Smooth muscle cell of the brain vasculature (primary cell): ENCODE results near the gene AIRE.

Experiments
- DNase-seq: peaks from one replicate; pipeline ENCODE4 v3.0.0-alpha.2; 2012; ENCODE audit warnings: low read depth, low spot score

AIRE gene

DNA sequence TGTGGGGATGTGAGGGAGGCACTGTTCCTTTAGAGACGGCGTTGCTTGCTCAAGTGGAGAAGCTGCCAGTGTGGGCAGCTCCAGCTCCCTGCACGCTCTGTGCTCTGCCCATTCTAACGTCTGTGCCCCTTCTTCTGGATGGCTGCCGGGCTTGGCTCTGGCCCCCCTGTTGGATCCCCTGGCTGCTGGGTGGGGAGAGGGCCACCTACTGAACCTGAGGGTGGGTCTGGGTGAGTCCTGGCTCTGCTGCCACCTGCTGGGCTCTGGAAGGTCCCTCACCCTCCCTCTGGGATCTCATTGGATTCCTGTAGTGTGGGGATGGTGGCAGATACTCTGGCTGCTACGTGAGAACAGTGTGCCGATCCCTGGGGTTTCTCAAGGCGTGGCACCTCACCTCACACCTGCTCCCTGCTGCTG, 19.2 kb downstream of the AIRE start:
- DNase-seq, result no peak

DNA sequence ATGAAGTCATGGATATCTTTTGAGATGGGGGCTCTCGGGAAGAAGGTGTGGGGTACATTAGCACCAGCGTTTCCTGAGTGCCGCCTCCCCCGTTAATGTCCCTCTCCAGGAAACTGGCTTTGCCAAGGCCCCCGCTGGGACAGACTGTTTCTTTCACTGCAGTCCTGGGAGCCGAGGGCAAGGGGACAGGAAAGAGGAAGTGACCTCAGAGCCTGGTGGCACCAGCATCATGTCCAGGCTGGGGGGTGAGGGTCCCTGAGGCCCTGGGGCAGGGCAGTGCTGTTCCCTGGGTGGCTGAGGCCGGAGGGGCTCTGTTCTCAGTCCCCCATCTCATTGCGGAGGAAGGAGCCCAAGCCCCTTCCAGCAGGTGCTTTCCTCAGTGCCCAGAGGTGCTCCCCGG, 20.0 kb downstream of the AIRE start:
- no peak for DNase-seq

DNA sequence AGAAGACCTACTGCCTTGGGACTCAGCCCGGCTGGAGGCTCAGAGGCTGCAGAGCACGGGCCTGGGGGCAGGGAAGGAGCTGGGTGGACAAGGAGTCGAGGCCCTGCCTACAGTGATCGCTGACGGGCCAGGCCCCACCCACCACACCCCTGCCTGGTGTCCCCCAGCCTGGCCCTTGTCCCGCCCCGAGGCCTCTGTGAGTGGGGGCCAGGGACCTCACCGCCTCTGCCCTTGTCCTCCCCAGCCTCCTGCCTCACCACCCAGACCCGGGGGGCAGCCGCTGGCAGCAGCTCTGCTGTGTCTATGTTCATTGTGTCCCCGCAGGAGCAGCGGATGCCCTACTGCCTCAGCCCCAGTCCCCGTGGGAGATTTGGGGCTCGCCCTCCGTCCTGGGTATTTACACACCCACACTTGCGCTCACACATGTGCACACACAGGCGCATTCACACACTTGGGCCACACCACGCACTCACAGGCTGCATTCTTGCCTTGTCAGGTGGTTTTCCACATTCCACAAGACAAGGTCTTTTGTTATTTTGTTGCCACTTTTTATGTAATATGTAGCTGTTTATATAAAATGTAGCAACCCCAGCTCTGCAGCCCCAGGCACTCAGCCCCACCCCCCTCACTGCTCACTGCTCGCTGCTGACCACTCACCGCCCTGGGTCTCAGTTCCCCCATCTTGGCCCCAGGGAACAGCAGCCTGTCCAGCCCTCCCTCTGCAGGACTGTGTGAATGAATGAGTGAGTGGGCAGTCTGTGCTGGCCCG, 21.4 kb downstream of the AIRE start:
- DNase-seq, result no peak

DNA sequence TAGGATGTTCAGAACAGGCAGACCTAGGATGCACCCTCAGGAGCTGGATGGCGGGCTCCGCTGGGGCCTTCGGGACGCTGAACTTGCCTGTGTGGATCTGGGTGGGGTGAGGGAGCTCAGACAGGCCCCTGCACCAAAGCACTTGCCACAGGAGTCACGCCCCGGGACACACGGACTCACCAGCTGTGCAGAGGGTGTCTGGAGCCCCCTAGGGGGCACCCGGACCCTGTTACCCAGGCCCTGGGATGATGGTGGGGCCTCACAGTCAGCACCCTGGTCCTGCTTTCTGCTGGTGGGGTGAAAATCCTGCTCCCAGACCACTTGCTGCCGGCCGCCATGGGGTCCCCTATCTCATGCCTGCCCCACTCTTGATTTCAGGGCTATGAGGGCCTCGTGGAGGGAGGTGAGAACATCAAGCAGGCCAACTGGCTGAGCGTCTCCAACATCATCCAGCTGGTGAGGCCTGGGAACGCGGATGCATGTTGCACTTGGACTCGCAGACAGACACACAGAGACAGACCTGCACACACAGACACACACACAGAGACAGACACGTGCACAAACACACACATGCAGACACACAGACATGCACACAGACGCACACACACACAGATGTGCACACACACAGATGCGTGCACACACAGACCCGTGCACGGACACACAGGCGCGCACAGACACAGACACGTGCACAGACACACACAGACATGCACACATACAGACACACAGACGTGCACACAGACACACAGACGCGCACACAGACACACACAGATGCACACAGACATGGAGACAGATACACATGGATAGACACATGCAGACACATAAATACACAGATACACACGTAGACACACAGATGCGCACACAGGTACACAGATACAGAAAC, 25.2 kb downstream of the AIRE start:
- no peak for DNase-seq

DNA sequence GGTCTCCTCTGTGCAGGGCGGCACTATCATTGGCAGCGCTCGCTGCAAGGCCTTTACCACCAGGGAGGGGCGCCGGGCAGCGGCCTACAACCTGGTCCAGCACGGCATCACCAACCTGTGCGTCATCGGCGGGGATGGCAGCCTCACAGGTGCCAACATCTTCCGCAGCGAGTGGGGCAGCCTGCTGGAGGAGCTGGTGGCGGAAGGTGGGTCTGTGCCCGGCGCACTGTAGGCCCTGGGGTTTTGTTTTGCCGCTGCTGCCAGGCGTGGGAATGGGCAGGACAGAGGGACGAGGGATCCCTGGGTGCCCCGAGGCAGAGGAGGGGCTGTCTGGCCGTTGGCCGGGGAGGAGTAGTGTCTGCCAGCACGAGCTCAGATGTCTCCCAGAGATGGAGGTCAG, 26.4 kb downstream of the AIRE start:
- DNase-seq, result no peak

DNA sequence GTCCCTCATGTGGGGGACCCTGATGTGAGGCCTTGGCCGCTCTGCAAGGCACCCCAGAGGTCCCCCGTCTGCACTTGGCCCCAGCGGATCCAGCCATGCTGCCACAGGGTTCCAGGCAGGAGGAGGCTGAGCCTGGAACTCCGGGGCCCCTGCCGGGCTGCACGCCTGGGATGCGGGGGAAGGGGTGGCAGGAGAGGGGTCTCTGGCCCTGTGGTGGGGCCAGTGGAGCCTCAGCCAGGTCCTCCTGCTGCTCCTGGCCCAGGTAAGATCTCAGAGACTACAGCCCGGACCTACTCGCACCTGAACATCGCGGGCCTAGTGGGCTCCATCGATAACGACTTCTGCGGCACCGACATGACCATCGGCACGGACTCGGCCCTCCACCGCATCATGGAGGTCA, 27.0 kb downstream of the AIRE start:
- no peak for DNase-seq

DNA sequence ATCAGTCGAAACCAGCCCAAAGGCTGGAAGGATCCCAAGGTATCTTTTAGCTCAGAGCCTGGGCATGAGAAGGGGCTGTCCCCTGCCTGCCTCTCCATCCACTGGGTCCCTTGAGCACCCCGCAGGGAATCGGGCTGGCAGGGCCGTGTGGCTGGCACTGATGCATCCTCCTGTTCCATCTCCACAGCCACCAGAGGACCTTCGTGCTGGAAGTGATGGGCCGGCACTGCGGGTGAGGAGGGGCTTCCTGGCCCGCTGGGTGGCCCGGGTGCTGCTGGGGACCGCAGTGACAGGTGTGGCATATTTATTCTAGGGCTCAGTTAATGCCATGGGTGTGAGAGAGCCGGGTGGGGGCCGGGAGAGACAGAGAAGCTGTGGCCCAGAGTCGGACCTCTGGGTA, 27.8 kb downstream of the AIRE start:
- no peak for DNase-seq

DNA sequence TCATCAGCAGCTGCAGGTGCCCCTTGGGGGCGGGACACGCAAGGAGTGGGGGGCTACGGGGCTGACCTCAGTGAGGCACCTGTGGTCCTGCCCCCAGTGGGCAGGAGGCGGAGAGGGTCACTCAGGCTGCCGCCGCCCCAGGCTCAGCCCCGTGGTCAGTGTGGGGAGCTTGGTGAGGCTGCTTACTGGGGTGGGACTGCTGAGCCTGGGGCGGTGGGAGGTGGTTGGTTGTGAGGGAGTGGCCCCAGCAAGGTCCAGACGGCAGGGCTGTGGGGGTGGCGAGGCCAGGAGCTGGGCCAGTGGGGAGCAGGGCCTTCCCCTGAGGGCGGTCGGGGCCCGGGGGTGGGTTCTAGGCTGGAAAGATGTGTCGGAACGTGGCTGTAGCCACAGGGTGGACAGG, 28.5 kb downstream of the AIRE start:
- DNase-seq, result no peak

DNA sequence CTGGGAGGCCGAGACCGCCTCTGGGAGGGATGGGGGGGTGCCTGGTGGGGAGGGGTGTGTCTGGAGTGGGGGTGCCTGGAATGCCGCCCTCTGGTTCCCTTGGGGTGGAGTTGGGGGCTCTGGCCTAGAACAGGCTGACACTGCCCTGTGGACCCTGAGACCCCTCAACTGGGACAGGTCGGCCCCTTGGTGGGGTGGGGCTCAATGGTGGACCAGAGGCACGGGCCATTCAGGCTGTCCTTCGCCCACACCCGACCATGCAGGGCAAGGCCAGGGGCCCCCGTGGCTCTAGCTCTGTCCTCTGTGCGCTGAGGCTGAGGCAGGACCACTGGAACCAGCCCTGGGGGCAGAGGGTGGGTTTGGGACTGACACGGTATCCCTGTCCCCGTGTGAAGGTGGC, 28.9 kb downstream of the AIRE start:
- DNase-seq, result no peak

DNA sequence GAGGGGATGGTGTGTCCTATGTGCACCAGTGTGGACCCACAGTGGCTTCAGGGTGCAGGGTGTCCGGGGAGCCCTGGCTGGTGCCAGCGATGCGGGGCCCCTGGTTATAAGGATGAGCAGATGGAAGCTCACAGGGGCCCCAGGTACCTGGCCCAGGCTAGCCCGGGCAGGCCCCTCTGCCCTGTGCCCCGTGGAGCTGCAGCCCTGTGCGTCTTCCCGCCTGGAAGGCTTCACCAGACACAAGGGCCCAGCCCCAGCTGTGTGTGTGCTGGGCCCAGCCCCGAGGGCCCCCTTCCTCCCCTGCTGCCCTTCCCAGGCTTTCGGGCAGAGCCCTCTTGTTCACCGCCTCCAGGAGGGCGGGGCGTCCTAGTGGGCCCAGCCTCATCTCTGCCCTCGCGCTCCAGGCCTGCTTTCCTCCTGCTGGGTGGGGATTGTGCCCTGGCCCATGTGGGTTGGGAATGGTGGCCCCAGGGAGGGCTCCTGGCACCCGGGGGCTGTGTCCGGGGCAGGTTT, 30.1 kb downstream of the AIRE start:
- no peak for DNase-seq

DNA sequence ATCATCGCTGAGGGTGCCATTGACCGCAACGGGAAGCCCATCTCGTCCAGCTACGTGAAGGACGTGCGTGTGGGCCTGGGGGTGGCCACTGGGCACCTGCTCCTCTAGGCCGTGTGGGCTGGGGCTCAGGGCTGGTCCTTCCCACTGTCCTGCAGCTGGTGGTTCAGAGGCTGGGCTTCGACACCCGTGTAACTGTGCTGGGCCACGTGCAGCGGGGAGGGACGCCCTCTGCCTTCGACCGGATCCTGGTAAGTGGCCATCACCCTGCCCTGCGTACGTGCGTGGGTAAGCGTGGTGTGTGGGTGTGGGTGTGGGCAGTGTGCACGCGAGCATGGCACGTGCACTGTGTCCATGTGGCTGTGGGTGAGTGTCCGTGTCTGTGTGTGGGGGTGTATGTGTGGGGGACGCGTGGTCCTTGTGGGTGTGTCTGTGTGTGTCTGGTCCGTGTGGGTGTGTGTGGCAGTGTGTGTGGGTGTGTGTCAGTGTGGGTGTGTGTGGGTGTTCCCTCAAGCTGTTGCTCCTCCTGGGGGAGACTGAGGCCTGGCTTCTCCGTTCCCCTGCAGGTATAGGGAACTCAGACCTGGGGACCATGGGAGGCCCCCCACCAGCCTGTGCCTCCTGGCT, 30.7 kb downstream of the AIRE start:
- DNase-seq, result no peak

DNA sequence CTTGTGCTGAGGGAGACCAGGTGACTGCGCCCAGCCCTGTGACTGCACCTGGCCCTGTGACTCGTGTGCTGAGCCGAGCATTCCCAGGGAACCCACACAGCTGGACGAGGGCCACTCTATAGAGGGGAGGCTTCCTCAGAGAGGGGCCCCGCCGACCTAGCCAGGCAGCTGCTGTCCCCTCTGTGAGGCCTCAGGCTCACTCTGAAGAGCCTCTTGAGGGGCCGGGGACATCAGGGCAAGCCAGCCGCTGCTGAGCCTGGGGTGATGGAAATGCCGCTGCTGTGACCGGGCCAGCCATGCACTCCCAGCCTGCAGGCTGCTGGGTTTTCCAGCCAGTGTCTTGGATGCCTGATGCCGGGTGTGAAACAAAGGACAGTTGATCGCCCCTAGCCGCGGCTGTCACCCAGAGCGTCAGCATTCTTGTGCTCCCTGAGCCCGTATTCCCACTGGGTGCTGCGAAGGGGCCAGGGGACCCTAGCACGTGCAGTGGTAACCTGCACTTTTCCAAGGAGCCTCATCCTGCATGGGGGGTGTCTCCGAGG, 31.6 kb downstream of the AIRE start:
- DNase-seq, result no peak

DNA sequence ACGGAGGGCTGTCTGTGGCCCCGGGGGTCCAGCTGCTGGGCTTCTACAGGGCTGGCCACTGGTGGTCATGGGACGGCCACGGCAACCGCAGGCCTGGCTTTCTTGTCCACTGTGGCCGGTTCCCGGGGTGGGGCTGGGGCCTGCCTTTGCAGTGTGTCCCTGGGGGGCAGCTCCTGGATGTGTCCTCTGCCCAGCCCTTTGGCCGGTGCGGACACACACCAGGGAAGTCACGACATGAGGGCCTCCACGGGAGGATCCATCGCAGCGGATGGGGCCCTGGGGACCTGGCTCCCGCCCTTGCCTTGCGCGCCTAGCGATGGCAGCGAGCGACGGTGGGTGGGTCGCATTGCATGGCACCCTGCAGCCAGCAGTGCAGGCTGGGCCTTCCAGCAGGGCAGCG, 32.2 kb downstream of the AIRE start:
- no peak for DNase-seq

DNA sequence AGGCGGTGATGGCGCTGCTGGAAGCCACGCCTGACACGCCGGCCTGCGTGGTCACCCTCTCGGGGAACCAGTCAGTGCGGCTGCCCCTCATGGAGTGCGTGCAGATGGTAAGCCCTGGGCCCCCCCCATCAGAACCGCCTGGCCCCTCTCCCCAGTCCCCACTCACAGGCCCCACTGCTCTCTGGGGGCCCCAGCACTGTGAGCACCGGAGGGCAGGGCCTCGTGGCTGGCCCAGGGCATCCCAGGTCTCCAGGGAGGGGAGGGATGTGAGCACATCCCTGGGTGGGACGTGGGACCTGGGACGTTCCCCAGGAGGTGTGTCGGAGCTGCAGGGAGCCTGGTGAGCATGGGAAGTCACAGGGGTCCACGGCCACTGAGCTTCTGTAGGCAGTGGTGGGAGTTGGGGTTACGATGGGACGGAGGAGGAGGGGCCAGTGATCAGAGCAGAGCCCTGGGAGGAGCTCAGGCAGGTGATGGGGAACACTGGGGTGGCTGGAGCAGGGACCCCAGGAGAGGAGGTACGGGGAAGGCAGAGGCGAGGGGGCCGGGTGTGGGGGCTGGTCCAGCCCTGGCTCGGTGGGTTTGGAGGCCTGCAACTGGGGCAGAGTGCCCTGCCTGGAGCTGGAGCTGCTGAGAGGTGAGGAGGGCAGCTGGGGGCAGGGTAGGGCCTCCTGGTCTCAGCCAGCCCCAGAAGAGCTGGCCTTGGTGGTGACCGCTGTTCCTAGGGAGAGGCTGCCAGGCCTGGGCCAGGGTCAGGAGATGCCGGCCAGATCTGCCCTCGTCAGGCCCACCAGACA, 33.0 kb downstream of the AIRE start:
- no peak for DNase-seq

DNA sequence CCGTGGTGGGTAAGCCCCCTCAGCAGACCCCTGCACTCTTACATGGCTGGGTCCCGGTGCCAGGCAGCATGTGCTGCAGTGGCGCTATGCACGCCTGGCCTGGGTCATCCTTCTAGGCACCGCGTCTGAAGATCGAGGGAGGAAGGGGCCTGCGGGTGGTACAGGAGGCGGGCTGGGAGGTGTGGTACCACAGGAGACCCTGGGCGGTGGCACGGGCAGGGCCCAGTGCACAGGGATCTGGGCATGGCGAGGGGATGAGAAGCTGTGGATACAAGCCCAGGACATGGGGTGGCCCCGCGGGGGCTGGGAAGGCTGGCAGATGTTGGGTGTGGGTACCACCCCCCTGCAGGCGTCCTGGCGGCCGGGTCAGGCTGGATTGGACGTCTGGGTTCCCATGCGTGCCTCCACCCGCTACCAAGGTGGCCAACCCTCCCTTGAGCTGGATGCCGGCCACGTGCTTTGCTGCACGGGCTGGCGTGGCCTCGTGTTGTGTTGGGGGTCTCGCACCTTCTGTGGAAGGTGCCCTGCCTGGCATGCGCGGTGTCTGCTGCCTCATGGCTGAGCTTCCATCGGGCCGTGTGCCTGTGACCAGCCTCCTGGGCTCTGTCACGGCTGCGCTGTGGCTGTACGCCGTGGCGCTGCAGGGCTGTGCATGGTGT, 33.9 kb downstream of the AIRE start:
- no peak for DNase-seq

DNA sequence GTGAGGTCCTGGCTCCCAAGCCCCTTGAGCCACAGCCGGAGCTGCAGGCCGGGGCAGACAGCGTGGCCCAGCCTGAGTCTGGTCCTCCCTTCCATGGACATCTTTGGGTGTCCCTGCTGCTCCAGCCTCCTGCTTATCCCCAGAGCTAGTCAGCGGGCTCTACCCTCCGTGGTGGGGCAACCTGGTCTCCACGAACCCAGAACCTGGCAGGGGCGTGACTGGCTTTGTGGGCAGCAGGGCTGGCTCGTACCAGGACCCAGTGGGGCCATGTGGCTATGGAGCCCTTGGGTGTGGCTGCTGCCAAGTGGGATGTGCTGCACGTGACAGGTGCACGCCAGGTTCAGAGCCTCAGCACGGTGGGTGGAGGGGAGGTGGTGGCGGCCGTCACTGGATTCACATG, 35.2 kb downstream of the AIRE start:
- no peak for DNase-seq

DNA sequence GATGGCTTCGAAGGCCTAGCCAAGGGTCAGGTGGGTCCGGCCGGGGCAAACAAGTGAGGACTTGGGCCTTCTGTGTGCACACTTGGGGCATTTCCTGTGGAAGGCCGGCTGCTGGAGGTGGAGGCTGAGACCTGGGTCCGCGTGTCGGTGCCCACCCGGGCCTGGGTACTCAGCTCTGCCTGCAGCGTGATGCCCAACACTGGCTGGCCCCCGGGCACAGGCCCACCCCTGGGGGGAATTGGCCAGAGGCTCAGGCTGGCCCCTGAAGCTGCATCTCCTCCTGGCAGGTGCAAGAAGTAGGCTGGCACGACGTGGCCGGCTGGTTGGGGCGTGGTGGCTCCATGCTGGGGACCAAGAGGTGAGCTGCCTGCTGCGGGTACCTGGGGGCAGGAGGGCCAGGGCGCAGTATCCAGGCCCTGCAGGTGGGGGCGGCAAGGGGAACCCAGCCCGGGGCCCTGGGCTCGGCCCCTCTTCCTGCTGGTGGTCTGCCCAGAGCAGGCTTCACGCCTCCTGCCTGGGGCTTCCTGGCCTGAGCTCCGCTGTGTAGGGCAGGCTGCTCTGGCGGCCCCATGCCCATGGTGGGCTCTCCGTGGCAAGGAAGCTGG, 36.3 kb downstream of the AIRE start:
- DNase-seq, result no peak

DNA sequence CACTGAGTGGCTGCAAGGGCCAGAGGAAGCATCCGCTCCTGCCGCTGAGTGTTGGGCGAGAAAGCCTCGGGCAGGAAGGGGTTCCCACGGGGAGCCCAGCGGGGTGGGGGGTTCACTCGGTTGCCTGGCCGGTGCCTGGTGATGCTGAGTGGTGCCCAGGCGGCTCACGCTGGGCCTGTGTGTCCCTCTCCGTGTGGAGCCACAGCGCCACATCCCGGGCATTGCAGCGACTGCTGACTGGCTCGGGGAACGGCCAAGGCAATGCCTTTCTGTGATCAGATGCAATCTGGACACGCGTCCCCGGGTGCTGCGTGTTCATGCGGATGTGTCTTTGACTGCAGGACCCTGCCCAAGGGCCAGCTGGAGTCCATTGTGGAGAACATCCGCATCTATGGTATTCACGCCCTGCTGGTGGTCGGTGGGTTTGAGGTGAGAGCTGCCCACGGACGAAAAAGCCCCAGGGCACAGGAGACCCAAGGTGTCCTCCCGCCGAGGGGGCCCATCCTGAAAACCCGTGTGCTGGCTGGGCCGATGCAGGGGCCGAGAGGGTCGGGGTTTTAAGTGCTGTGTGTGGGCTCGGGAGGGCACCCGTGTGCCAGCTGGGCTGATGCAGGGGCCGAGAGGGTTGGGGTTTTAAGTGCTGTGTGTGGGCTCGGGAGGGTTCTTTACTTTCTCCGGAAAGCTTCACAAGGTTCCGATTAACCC, 37.1 kb downstream of the AIRE start:
- DNase-seq, result no peak

DNA sequence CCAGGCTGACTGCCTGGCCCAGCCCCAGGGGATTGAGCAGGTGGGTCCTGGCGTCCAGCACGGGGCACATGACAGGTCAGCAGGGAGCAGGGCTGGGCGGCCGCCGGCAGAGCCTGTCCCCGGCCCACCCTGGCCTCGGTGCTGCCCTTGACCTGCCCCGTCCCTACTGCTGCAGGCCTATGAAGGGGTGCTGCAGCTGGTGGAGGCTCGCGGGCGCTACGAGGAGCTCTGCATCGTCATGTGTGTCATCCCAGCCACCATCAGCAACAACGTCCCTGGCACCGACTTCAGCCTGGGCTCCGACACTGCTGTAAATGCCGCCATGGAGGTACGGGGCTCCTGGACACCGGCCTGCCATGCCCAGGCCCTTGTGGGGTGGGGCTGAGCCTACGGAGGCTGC, 37.9 kb downstream of the AIRE start:
- DNase-seq, result no peak
